Mammary epithelial cell (primary cell): ENCODE measurements around the gene MYB.

Experiments used
- CTCF ChIP-seq, 2 donors: IDR thresholded peaks in 1 of 2; conservative IDR thresholded peaks in 1 of 2; 2 replicates each; pipeline ENCODE4 v1.5.1; 2011 to 2012; ENCODE audit warnings: inconsistent platforms in 2 of 2, low read length in 2 of 2, mild to moderate bottlenecking in 2 of 2, control low read depth in 1 of 2, low read depth in 1 of 2; ENCODE audit not compliant: insufficient read depth in 1 of 2; ENCODE audit errors: extremely low read depth in 1 of 2
- EZH2 ChIP-seq: IDR thresholded peaks from 2 replicates; pipeline ENCODE4 v1.6.1; 2012; ENCODE audit warnings: low read length, inconsistent platforms, borderline replicate concordance

GRCh38 chr6:135186255-135186654 is 5.1 kb downstream of the MYB start:
- TF ChIP-seq CTCF (conservative IDR thresholded peaks at IDR 0.05 in 1 of 2, IDR thresholded peaks at IDR 0.05 in 1 of 2; ENCODE audit: extremely low read depth in 1 of 2, insufficient read depth in 1 of 2, low read depth in 1 of 2, low read length in 2 of 2) (no peak), EZH2 (no peak)
